HCT116 (cell line): ENCODE measurements around the gene HCN2.

Experiments used
- CEBPB ChIP-seq: IDR thresholded peaks from 2 replicates; pipeline ENCODE4 v1.6.1; 2012; ENCODE audit warnings: low read depth
- CTCF ChIP-seq, 3 experiments: fragments of 200-600 bp in 1 of 3; sonication (generic) in 1 of 3; IDR thresholded peaks in 2 of 3; conservative IDR thresholded peaks in 1 of 3; 2 replicates each; pipeline ENCODE4 v1.5.1; 2012 to 2017; ENCODE audit warnings: low read depth in 2 of 3, low read length in 2 of 3, antibody characterized with exemption in 1 of 3, borderline replicate concordance in 1 of 3, control low read depth in 1 of 3, mild to moderate bottlenecking in 1 of 3, mixed read lengths in 1 of 3, mixed run types in 1 of 3, moderate library complexity in 1 of 3; ENCODE audit not compliant: insufficient read depth in 1 of 3
- EZH2 ChIP-seq: fragments of 200-600 bp; sonication (generic); IDR thresholded peaks from 2 replicates; pipeline ENCODE4 v1.6.1; 2017; ENCODE audit warnings: antibody characterized with exemption, mixed run types
- POLR2A ChIP-seq: IDR thresholded peaks from 2 replicates; pipeline ENCODE4 v1.7.0; 2011; ENCODE audit warnings: borderline replicate concordance; ENCODE audit not compliant: insufficient read depth, insufficient read length; ENCODE audit errors: extremely low read depth
- POLR2AphosphoS5 ChIP-seq: IDR thresholded peaks from 2 replicates; pipeline ENCODE4 v1.6.1; 2011; ENCODE audit warnings: mild to moderate bottlenecking, low read depth, low read length, moderate library complexity
- RAD21 ChIP-seq: IDR thresholded peaks from 2 replicates; pipeline ENCODE4 v1.6.1; 2012; ENCODE audit warnings: low read depth, mild to moderate bottlenecking
- SP1 ChIP-seq: IDR thresholded peaks from 2 replicates; pipeline ENCODE4 v1.6.1; 2012; ENCODE audit warnings: low read depth
- SRF ChIP-seq: IDR thresholded peaks from 2 replicates; pipeline ENCODE4 v1.6.1; 2012; ENCODE audit warnings: low read depth
- YY1 ChIP-seq: IDR thresholded peaks from 2 replicates; pipeline ENCODE4 v1.6.1; 2011; ENCODE audit warnings: low read length, low read depth, moderate library complexity, mild to moderate bottlenecking; ENCODE audit not compliant: insufficient replicate concordance; ENCODE audit errors: extremely low read depth
- ZBTB33 ChIP-seq: IDR thresholded peaks from 2 replicates; pipeline ENCODE4 v1.6.1; 2011; ENCODE audit warnings: mild to moderate bottlenecking, low read length, moderate library complexity; ENCODE audit not compliant: insufficient replicate concordance; ENCODE audit errors: extremely low read depth
- ZNF274 ChIP-seq: fragments of 200-500 bp; sonication (Bioruptor generic); IDR thresholded peaks from 2 replicates; pipeline ENCODE4 v1.6.1; 2014; ENCODE audit warnings: mild to moderate bottlenecking, low read depth, low read length, inconsistent platforms
- TF ChIP-seq, protein P1 (sequence below): IDR thresholded peaks from 2 replicates; pipeline ENCODE4 v1.6.1; 2012
- TF ChIP-seq, protein P2 (sequence below): IDR thresholded peaks from 2 replicates; pipeline ENCODE4 v1.6.1; 2012; ENCODE audit warnings: low read depth

- TF ChIP-seq ZNF274 (no peak), CTCF (IDR thresholded peaks at IDR 0.05 in 2 of 3, conservative IDR thresholded peaks at IDR 0.05 in 1 of 3; ENCODE audit: borderline replicate concordance in 1 of 3, insufficient read depth in 1 of 3, low read depth in 2 of 3, low read length in 2 of 3) (no peak), RAD21 (no peak), POLR2A (no peak), POLR2AphosphoS5 (no peak), SP1 (no peak), EZH2 (no peak), ZBTB33 (no peak), SRF (no peak), YY1 (no peak), CEBPB (no peak)
- TF ChIP-seq, protein P1, sequence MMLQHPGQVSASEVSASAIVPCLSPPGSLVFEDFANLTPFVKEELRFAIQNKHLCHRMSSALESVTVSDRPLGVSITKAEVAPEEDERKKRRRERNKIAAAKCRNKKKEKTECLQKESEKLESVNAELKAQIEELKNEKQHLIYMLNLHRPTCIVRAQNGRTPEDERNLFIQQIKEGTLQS: no peak
- TF ChIP-seq, protein P2, sequence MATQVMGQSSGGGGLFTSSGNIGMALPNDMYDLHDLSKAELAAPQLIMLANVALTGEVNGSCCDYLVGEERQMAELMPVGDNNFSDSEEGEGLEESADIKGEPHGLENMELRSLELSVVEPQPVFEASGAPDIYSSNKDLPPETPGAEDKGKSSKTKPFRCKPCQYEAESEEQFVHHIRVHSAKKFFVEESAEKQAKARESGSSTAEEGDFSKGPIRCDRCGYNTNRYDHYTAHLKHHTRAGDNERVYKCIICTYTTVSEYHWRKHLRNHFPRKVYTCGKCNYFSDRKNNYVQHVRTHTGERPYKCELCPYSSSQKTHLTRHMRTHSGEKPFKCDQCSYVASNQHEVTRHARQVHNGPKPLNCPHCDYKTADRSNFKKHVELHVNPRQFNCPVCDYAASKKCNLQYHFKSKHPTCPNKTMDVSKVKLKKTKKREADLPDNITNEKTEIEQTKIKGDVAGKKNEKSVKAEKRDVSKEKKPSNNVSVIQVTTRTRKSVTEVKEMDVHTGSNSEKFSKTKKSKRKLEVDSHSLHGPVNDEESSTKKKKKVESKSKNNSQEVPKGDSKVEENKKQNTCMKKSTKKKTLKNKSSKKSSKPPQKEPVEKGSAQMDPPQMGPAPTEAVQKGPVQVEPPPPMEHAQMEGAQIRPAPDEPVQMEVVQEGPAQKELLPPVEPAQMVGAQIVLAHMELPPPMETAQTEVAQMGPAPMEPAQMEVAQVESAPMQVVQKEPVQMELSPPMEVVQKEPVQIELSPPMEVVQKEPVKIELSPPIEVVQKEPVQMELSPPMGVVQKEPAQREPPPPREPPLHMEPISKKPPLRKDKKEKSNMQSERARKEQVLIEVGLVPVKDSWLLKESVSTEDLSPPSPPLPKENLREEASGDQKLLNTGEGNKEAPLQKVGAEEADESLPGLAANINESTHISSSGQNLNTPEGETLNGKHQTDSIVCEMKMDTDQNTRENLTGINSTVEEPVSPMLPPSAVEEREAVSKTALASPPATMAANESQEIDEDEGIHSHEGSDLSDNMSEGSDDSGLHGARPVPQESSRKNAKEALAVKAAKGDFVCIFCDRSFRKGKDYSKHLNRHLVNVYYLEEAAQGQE: no peak
These were observed 62.3 kb downstream of the HCN2 start for GRCh38 chr19:651991-652390.
